Panc1 (cell line): ENCODE measurements around the gene GUCY1A1.

Experiments used
- POLR2AphosphoS5 ChIP-seq: IDR thresholded peaks from 2 replicates; pipeline ENCODE4 v1.6.1; 2012; ENCODE audit warnings: mild to moderate bottlenecking, low read depth, low read length, moderate library complexity
- REST ChIP-seq, 2 experiments: IDR thresholded peaks; 2 replicates each; pipeline ENCODE4 v1.6.1; 2011 to 2012; ENCODE audit warnings: low read depth in 2 of 2, control low read depth in 1 of 2, low read length in 1 of 2, mild to moderate bottlenecking in 1 of 2, moderate library complexity in 1 of 2; ENCODE audit not compliant: insufficient read depth in 1 of 2
- SIN3A ChIP-seq: IDR thresholded peaks from 2 replicates; pipeline ENCODE4 v1.6.1; 2012; ENCODE audit warnings: low read depth, mild to moderate bottlenecking, low read length, moderate library complexity, borderline replicate concordance; ENCODE audit not compliant: insufficient read depth
- TCF7L2 ChIP-seq: IDR thresholded peaks from 2 replicates; pipeline ENCODE4 v1.6.1; 2011; ENCODE audit warnings: mild to moderate bottlenecking, low read depth, low read length, inconsistent platforms
- TF ChIP-seq, protein P1 (sequence below): fragments of 450-650 bp; IDR thresholded peaks from 2 replicates; pipeline ENCODE4 v1.5.1; 2017; ENCODE audit warnings: mild to moderate bottlenecking

- TF ChIP-seq, protein P1, sequence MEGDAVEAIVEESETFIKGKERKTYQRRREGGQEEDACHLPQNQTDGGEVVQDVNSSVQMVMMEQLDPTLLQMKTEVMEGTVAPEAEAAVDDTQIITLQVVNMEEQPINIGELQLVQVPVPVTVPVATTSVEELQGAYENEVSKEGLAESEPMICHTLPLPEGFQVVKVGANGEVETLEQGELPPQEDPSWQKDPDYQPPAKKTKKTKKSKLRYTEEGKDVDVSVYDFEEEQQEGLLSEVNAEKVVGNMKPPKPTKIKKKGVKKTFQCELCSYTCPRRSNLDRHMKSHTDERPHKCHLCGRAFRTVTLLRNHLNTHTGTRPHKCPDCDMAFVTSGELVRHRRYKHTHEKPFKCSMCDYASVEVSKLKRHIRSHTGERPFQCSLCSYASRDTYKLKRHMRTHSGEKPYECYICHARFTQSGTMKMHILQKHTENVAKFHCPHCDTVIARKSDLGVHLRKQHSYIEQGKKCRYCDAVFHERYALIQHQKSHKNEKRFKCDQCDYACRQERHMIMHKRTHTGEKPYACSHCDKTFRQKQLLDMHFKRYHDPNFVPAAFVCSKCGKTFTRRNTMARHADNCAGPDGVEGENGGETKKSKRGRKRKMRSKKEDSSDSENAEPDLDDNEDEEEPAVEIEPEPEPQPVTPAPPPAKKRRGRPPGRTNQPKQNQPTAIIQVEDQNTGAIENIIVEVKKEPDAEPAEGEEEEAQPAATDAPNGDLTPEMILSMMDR = no peak
- TF ChIP-seq SIN3A (no peak), POLR2AphosphoS5 (no peak), REST (IDR thresholded peaks at IDR 0.05; ENCODE audit: insufficient read depth in 1 of 2, low read depth in 2 of 2, low read length in 1 of 2) (no peak), TCF7L2 (no peak)
Observed at GRCh38 chr4:155780775-155781174, 114.1 kb downstream of the GUCY1A1 start.
